ENCODE measurements around the gene GUCY1A2. TPM values are rescaled to one million over a fixed set of nuclear protein-coding genes. Genes with fewer than 3 reads are reported as not detected.

Gene GUCY1A2
- total RNA-seq, 1 experiment from 2014 or later, result 0.55 TPM

- Histone ChIP-seq H2BK120ac (ENCODE audit: low read depth, low read length, poor library complexity, severe bottlenecking) (no peak overlapping the region), H2BK20ac (ENCODE audit: low read depth, low read length, poor library complexity, severe bottlenecking) (no peak overlapping the region), H3K79me1 (ENCODE audit: insufficient read depth, low read depth, low read length, poor library complexity, severe bottlenecking) (no peaks in the 10 kb centered on the region), H3K27ac (ENCODE audit: insufficient read length, low read depth, low read length) (no peak overlapping the region), H3K18ac (ENCODE audit: insufficient read length, low read depth, low read length) (no peak overlapping the region), H2BK15ac (ENCODE audit: low read depth, low read length) (no peak overlapping the region), H3K4me1 (ENCODE audit: insufficient read depth, low read length) (no peaks in the 10 kb centered on the region; the same call in 1 of the 2 replicates), H4K5ac (ENCODE audit: insufficient read length, low read depth, low read length) (no peak overlapping the region), H4K20me1 (ENCODE audit: control insufficient read depth, insufficient read depth, insufficient read length) (no peaks in the 10 kb centered on the region), H4K8ac (replicated peaks; ENCODE audit: insufficient read length, low read depth, low read length) (no peak overlapping the region), H3K79me2 (ENCODE audit: insufficient read depth, low read length) (no peaks in the 10 kb centered on the region), H3K4me2 (ENCODE audit: insufficient read depth, insufficient read length, low read length) (no peak overlapping the region), H3T11ph (ENCODE audit: low read length) (no peak overlapping the region), H2AK5ac (ENCODE audit: insufficient read length, low read length) (no peak overlapping the region), H3K4ac (ENCODE audit: low read depth, low read length) (no peak overlapping the region), H4K91ac (ENCODE audit: insufficient read length, low read depth, low read length) (no peak overlapping the region), H3K14ac (ENCODE audit: insufficient read depth, low read length) (no peak overlapping the region), H2BK12ac (ENCODE audit: insufficient read length, low read depth, low read length) (no peak overlapping the region), H3K23ac (ENCODE audit: insufficient read length, low read depth, low read length) (no peak overlapping the region), H3K23me2 (ENCODE audit: insufficient read length, low read depth, low read length, poor library complexity, severe bottlenecking) (no peaks in the 10 kb centered on the region), H2BK5ac (ENCODE audit: insufficient read length, low read length) (no peak overlapping the region), H2AFZ (ENCODE audit: low read length) (no peak overlapping the region), H3K27me3 (ENCODE audit: insufficient read depth, low read length) (no peaks in the 10 kb centered on the region), H3K56ac (ENCODE audit: insufficient read length, low read depth, low read length) (no peak overlapping the region), H3K9ac (ENCODE audit: extremely low read depth, insufficient read length, low read length) (no peak overlapping the region), H3K9me3 (ENCODE audit: control insufficient read depth, low read depth, low read length) (no peaks in the 10 kb centered on the region)
- peaks cover 10 to 15% of the 10 kb centered on the region in 2 experiments for H3K4me1 Mint-ChIP-seq
- no peak overlapping the region for H3K27ac Mint-ChIP-seq
- no peak for DNase-seq
- H3K27me3 Mint-ChIP-seq (ENCODE audit: low read depth), result no peaks in the 10 kb centered on the region
- no CpG with 5 or more reads among the region's 2 CpGs for WGBS (ENCODE audit: extremely low coverage, insufficient read length, low lambda C conversion rate)
- H3K4me3 Mint-ChIP-seq, result no peak overlapping the region
- H3K9me3 Mint-ChIP-seq, result no peaks in the 10 kb centered on the region
- TF ChIP-seq CTCF (conservative IDR thresholded peaks at IDR 0.05), result no peak
- no peaks in the 10 kb centered on the region for H3K36me3 Mint-ChIP-seq (ENCODE audit: insufficient read depth in 1 of 3, low read depth in 3 of 3)
Observed at GRCh38 chr11:106986673-106987072, 31.6 kb downstream of the GUCY1A2 start.

All from H9 (cell line).